ENCODE measurements around the gene DCC. TPM values are rescaled to one million over a fixed set of nuclear protein-coding genes. Genes with fewer than 3 reads are reported as not detected.

The DCC gene
- polyA plus RNA-seq, 1 donor (not counting 4 experiments of a cell fraction or from before 2014, with no cell fraction given), result not detected

GRCh38 chr18:52953387-52953786 lies 613.4 kb downstream of the DCC start:
- DNase-seq (ENCODE audit: low read depth, low spot score) (no peak), FAIRE-seq (no peak)
- dilution Hi-C loops (cut with MboI; ENCODE audit: extremely low pct_ligation_motif_present, low sequenced_read_pairs), result no loop called here
- TF ChIP-seq EZH2 (IDR thresholded peaks at IDR 0.05; ENCODE audit: low read length) (no peak), CTCF (optimal IDR thresholded peaks at IDR 0.05 in 1 of 3, IDR thresholded peaks at IDR 0.05 in 1 of 3, conservative IDR thresholded peaks at IDR 0.05 in 1 of 3; ENCODE audit: extremely low read depth in 1 of 3, insufficient read depth in 2 of 3, low read length in 3 of 3) (no peak)
- no peak overlapping the region for H3K4me3 ChIP-seq (ENCODE audit: control insufficient read depth in 2 of 3, extremely low read depth in 1 of 3, insufficient read depth in 2 of 3, low read depth in 1 of 3, low read length in 3 of 3)
- no peaks in the 10 kb centered on the region for H3K27me3 ChIP-seq (ENCODE audit: control insufficient read depth, extremely low read depth, insufficient read depth, low read length)
- no peaks in the 10 kb centered on the region for H3K36me3 ChIP-seq (ENCODE audit: control insufficient read depth in 2 of 2, extremely low read depth in 1 of 2, insufficient read depth in 2 of 2, low read length in 2 of 2)
- no peaks in the 10 kb centered on the region for H3K79me2 ChIP-seq (ENCODE audit: control insufficient read depth, insufficient read depth, low read length)
- no peak overlapping the region for H3K27ac ChIP-seq (ENCODE audit: control insufficient read depth, insufficient read depth, low read length)
- no peak overlapping the region for H3K4me2 ChIP-seq (ENCODE audit: control insufficient read depth, extremely low read depth, insufficient read depth, low read depth, low read length)
- H3K9me1 ChIP-seq (ENCODE audit: control insufficient read depth, extremely low read depth, insufficient read depth, low read length), result no peaks in the 10 kb centered on the region
- H4K20me1 ChIP-seq (ENCODE audit: control insufficient read depth, extremely low read depth, insufficient read depth, low read length), result no peaks in the 10 kb centered on the region
- H3K9me3 ChIP-seq (ENCODE audit: control insufficient read depth, low read depth, low read length), result no peaks in the 10 kb centered on the region
- no peak overlapping the region for H2AFZ ChIP-seq (ENCODE audit: control insufficient read depth, low read length)
- no peaks in the 10 kb centered on the region for H3K4me1 ChIP-seq (ENCODE audit: control insufficient read depth, extremely low read depth, insufficient read depth, low read length)
- no peak overlapping the region for H3K9ac ChIP-seq (ENCODE audit: control insufficient read depth, extremely low read depth, insufficient read depth, low read length)

- dilution Hi-C loops (cut with MboI; ENCODE audit: extremely low pct_ligation_motif_present, low sequenced_read_pairs), result no loop called here
- Histone ChIP-seq H3K9me1 (ENCODE audit: control insufficient read depth, extremely low read depth, insufficient read depth, low read length) (no peaks in the 10 kb centered on the region), H3K4me1 (ENCODE audit: control insufficient read depth, extremely low read depth, insufficient read depth, low read length) (no peaks in the 10 kb centered on the region), H3K27me3 (ENCODE audit: control insufficient read depth, extremely low read depth, insufficient read depth, low read length) (no peaks in the 10 kb centered on the region), H3K36me3 (ENCODE audit: control insufficient read depth in 2 of 2, extremely low read depth in 1 of 2, insufficient read depth in 2 of 2, low read length in 2 of 2) (no peaks in the 10 kb centered on the region), H3K27ac (ENCODE audit: control insufficient read depth, insufficient read depth, low read length) (no peak overlapping the region), H3K79me2 (ENCODE audit: control insufficient read depth, insufficient read depth, low read length) (no peaks in the 10 kb centered on the region), H3K9ac (ENCODE audit: control insufficient read depth, extremely low read depth, insufficient read depth, low read length) (no peak overlapping the region), H3K9me3 (ENCODE audit: control insufficient read depth, low read depth, low read length) (no peaks in the 10 kb centered on the region), H3K4me3 (ENCODE audit: control insufficient read depth in 2 of 3, extremely low read depth in 1 of 3, insufficient read depth in 2 of 3, low read depth in 1 of 3, low read length in 3 of 3) (no peak overlapping the region), H3K4me2 (ENCODE audit: control insufficient read depth, extremely low read depth, insufficient read depth, low read depth, low read length) (no peak overlapping the region), H4K20me1 (ENCODE audit: control insufficient read depth, extremely low read depth, insufficient read depth, low read length) (no peaks in the 10 kb centered on the region), H2AFZ (ENCODE audit: control insufficient read depth, low read length) (no peak overlapping the region)
- no peak for FAIRE-seq
- TF ChIP-seq CTCF (optimal IDR thresholded peaks at IDR 0.05 in 1 of 3, IDR thresholded peaks at IDR 0.05 in 1 of 3, conservative IDR thresholded peaks at IDR 0.05 in 1 of 3; ENCODE audit: extremely low read depth in 1 of 3, insufficient read depth in 2 of 3, low read length in 3 of 3) (no peak), EZH2 (IDR thresholded peaks at IDR 0.05; ENCODE audit: low read length) (no peak)
- no peak for DNase-seq (ENCODE audit: low read depth, low spot score)
Observed at GRCh38 chr18:52963481-52963880, 623.5 kb downstream of the DCC start.

Data from keratinocyte (primary cell).